ENCODE data around the gene RNF141.

RNF141 gene

GRCh38 chr11:10518123-10518522 lies 22.9 kb downstream of the RNF141 start:
- peaks cover 3% of the 10 kb centered on the region for H3K4me1 Mint-ChIP-seq
- no peak overlapping the region for H3K4me3 Mint-ChIP-seq
- no peaks in the 10 kb centered on the region for H3K9me3 Mint-ChIP-seq
- no peaks in the 10 kb centered on the region for H3K27me3 Mint-ChIP-seq
- H3K27ac Mint-ChIP-seq = no peak overlapping the region
- peaks cover 9% of the 10 kb centered on the region for H3K36me3 Mint-ChIP-seq

- Mint-ChIP-seq H3K27ac (peak overlapping the region; percentile 48), H3K36me3 (peaks cover 6% of the 10 kb centered on the region), H3K9me3 (no peaks in the 10 kb centered on the region), H3K27me3 (no peaks in the 10 kb centered on the region), H3K4me1 (peaks cover 3% of the 10 kb centered on the region), H3K4me3 (no peak overlapping the region)
These were observed 25.6 kb downstream of the RNF141 start for GRCh38 chr11:10515418-10515817.

- Mint-ChIP-seq H3K9me3 (no peaks in the 10 kb centered on the region), H3K36me3 (peaks cover 6% of the 10 kb centered on the region), H3K4me3 (no peak overlapping the region), H3K27me3 (no peaks in the 10 kb centered on the region), H3K4me1 (peaks cover 3% of the 10 kb centered on the region), H3K27ac (peak overlapping the region; percentile 48)
These were observed 26.3 kb downstream of the RNF141 start for GRCh38 chr11:10514709-10515108.

GRCh38 chr11:10514202-10514601 lies 26.8 kb downstream of the RNF141 start:
- Mint-ChIP-seq H3K4me3 (no peak overlapping the region), H3K27ac (no peak overlapping the region), H3K4me1 (peaks cover 3% of the 10 kb centered on the region), H3K27me3 (no peaks in the 10 kb centered on the region), H3K9me3 (no peaks in the 10 kb centered on the region), H3K36me3 (peaks cover 6% of the 10 kb centered on the region)

- Mint-ChIP-seq H3K4me3 (no peak overlapping the region), H3K4me1 (no peaks in the 10 kb centered on the region), H3K36me3 (peaks cover 3% of the 10 kb centered on the region), H3K27ac (no peak overlapping the region), H3K27me3 (no peaks in the 10 kb centered on the region), H3K9me3 (no peaks in the 10 kb centered on the region)
These were observed 29.8 kb downstream of the RNF141 start for GRCh38 chr11:10511181-10511621.

GRCh38 chr11:10506008-10506370 lies 35.0 kb downstream of the RNF141 start:
- no peak overlapping the region for H3K27ac Mint-ChIP-seq
- H3K4me3 Mint-ChIP-seq = no peak overlapping the region
- H3K9me3 Mint-ChIP-seq = no peaks in the 10 kb centered on the region
- H3K4me1 Mint-ChIP-seq = no peaks in the 10 kb centered on the region
- H3K36me3 Mint-ChIP-seq = no peaks in the 10 kb centered on the region
- H3K27me3 Mint-ChIP-seq = no peaks in the 10 kb centered on the region

GRCh38 chr11:10505278-10506007 lies 35.5 kb downstream of the RNF141 start:
- Mint-ChIP-seq H3K4me3 (no peak overlapping the region), H3K27me3 (no peaks in the 10 kb centered on the region), H3K36me3 (no peaks in the 10 kb centered on the region), H3K4me1 (no peaks in the 10 kb centered on the region), H3K9me3 (no peaks in the 10 kb centered on the region), H3K27ac (no peak overlapping the region)

- Mint-ChIP-seq H3K4me3 (no peak overlapping the region), H3K27me3 (no peaks in the 10 kb centered on the region), H3K27ac (no peak overlapping the region), H3K4me1 (no peaks in the 10 kb centered on the region), H3K36me3 (peaks cover 2% of the 10 kb centered on the region), H3K9me3 (no peaks in the 10 kb centered on the region)
These were observed 36.5 kb downstream of the RNF141 start for GRCh38 chr11:10504490-10504889.

GRCh38 chr11:10503777-10504480 lies 37.1 kb downstream of the RNF141 start:
- Mint-ChIP-seq H3K27ac (no peak overlapping the region), H3K4me1 (no peaks in the 10 kb centered on the region), H3K36me3 (peaks cover 3% of the 10 kb centered on the region), H3K9me3 (no peaks in the 10 kb centered on the region), H3K4me3 (no peak overlapping the region), H3K27me3 (no peaks in the 10 kb centered on the region)

GRCh38 chr11:10503221-10503620 lies 37.8 kb downstream of the RNF141 start:
- Mint-ChIP-seq H3K27ac (no peak overlapping the region), H3K27me3 (no peaks in the 10 kb centered on the region), H3K9me3 (no peaks in the 10 kb centered on the region), H3K4me3 (no peak overlapping the region), H3K4me1 (no peaks in the 10 kb centered on the region), H3K36me3 (peaks cover 3% of the 10 kb centered on the region)

- no peak overlapping the region for H3K4me3 Mint-ChIP-seq
- H3K36me3 Mint-ChIP-seq = peaks cover 6% of the 10 kb centered on the region
- H3K27me3 Mint-ChIP-seq = no peaks in the 10 kb centered on the region
- H3K9me3 Mint-ChIP-seq = no peaks in the 10 kb centered on the region
- H3K4me1 Mint-ChIP-seq = no peaks in the 10 kb centered on the region
- peak overlapping the region; percentile 60 for H3K27ac Mint-ChIP-seq
These were observed 38.2 kb downstream of the RNF141 start for GRCh38 chr11:10502770-10503169.

- Mint-ChIP-seq H3K9me3 (no peaks in the 10 kb centered on the region), H3K36me3 (peaks cover 6% of the 10 kb centered on the region), H3K4me1 (no peaks in the 10 kb centered on the region), H3K27me3 (no peaks in the 10 kb centered on the region), H3K27ac (peak overlapping the region; percentile 60), H3K4me3 (no peak overlapping the region)
These were observed 38.8 kb downstream of the RNF141 start for GRCh38 chr11:10502065-10502680.

- no peak overlapping the region for H3K4me3 Mint-ChIP-seq
- H3K27me3 Mint-ChIP-seq = no peaks in the 10 kb centered on the region
- H3K4me1 Mint-ChIP-seq = no peaks in the 10 kb centered on the region
- H3K27ac Mint-ChIP-seq = no peak overlapping the region
- peaks cover 8% of the 10 kb centered on the region for H3K36me3 Mint-ChIP-seq
- no peaks in the 10 kb centered on the region for H3K9me3 Mint-ChIP-seq
These were observed 40.0 kb downstream of the RNF141 start for GRCh38 chr11:10500757-10501684.

GRCh38 chr11:10499874-10500601 lies 40.9 kb downstream of the RNF141 start:
- Mint-ChIP-seq H3K27ac (peak overlapping the region; percentile 51), H3K27me3 (no peaks in the 10 kb centered on the region)

GRCh38 chr11:10499452-10499851 lies 41.5 kb downstream of the RNF141 start:
- no peaks in the 10 kb centered on the region for H3K4me1 Mint-ChIP-seq
- no peaks in the 10 kb centered on the region for H3K27me3 Mint-ChIP-seq
- H3K9me3 Mint-ChIP-seq = no peaks in the 10 kb centered on the region
- peaks cover 8% of the 10 kb centered on the region for H3K36me3 Mint-ChIP-seq
- H3K27ac Mint-ChIP-seq = no peak overlapping the region
- no peak overlapping the region for H3K4me3 Mint-ChIP-seq

More at GRCh38 chr11:10499874-10500601, 40.9 kb downstream of the RNF141 start:
- H3K36me3 Mint-ChIP-seq = peaks cover 8% of the 10 kb centered on the region
- H3K4me3 Mint-ChIP-seq = no peak overlapping the region
- no peaks in the 10 kb centered on the region for H3K9me3 Mint-ChIP-seq
- no peaks in the 10 kb centered on the region for H3K4me1 Mint-ChIP-seq
